BLaER1 (cell line): ENCODE measurements around the gene TSPAN31.

Experiments
- H3K27ac ChIP-seq: shearing (Covaris generic); formaldehyde crosslinking; 2 replicates; pipeline ENCODE4 v1.8.1; 2022
- H3K27me3 ChIP-seq: shearing (Covaris generic); formaldehyde crosslinking; 2 replicates; pipeline ENCODE4 v1.8.1; 2022
- H3K36me3 ChIP-seq: shearing (Covaris generic); formaldehyde crosslinking; 2 replicates; pipeline ENCODE4 v1.8.1; 2022
- H3K4me1 ChIP-seq: shearing (Covaris generic); formaldehyde crosslinking; 2 replicates; pipeline ENCODE4 v1.8.1; 2022
- H3K4me2 ChIP-seq: shearing (Covaris generic); formaldehyde crosslinking; 2 replicates; pipeline ENCODE4 v1.8.1; 2022
- H3K4me3 ChIP-seq: shearing (Covaris generic); formaldehyde crosslinking; 2 replicates; pipeline ENCODE4 v1.8.1; 2022
- H3K9ac ChIP-seq: shearing (Covaris generic); formaldehyde crosslinking; 2 replicates; pipeline ENCODE4 v1.8.1; 2022
- H3K9me3 ChIP-seq: shearing (Covaris generic); formaldehyde crosslinking; 2 replicates; pipeline ENCODE4 v1.8.1; 2022
- H4K20me1 ChIP-seq: shearing (Covaris generic); formaldehyde crosslinking; 2 replicates; pipeline ENCODE4 v1.8.1; 2022
- Cebpa-rat ChIP-seq: shearing (Covaris generic); IDR thresholded peaks from 2 replicates; pipeline ENCODE4 v1.8.1; 2022

TSPAN31 gene

DNA sequence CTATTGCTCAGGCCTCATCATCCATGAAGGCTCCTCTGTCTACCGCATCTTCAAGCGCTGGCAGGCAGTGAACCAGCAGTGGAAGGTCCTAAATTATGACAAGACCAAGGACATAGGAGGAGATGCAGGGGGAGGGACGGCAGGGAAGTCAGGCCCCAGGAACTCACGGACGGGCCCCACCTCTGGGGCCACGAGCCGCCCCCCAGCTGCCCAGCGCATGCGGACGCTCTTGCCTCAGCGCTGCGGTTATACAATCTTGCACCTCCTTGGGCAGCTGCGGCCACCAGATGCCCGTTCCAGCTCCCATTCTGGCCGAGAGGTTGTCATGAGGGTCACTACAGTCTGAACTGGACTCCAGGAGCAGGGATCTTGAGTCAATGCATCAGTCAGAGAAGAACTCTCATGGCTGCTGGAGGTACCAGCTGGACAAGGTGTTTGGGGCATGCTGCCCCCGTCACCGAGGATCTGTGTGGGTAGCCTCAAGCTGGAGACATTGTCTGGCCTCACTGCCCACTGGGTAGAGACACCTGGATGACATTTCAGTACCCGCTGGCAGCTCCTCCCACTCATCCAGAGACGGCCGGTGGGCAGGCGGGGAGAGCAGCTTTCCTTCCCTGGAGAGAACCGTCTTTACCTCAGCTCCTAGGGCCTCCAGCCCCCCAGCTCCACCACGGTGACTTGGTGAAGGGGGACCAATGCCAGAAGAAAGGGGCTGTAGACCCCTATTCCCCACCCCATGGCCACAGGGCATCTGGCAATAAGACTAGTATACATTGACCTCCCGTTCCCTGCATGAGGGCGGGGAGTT is 13.9 kb downstream of the TSPAN31 start:
- Histone ChIP-seq H3K4me2 (no peak overlapping the region), H3K36me3 (peaks cover 12% of the 10 kb centered on the region; the same call in 1 of the 2 replicates), H3K27me3 (peaks cover 86% of the 10 kb centered on the region), H3K4me3 (no peak overlapping the region), H3K4me1 (peaks cover 26% of the 10 kb centered on the region), H3K9me3 (no peaks in the 10 kb centered on the region), H4K20me1 (peaks cover 74% of the 10 kb centered on the region), H3K27ac (no peak overlapping the region), H3K9ac (no peak overlapping the region)
- no peak for TF ChIP-seq Cebpa-rat

DNA sequence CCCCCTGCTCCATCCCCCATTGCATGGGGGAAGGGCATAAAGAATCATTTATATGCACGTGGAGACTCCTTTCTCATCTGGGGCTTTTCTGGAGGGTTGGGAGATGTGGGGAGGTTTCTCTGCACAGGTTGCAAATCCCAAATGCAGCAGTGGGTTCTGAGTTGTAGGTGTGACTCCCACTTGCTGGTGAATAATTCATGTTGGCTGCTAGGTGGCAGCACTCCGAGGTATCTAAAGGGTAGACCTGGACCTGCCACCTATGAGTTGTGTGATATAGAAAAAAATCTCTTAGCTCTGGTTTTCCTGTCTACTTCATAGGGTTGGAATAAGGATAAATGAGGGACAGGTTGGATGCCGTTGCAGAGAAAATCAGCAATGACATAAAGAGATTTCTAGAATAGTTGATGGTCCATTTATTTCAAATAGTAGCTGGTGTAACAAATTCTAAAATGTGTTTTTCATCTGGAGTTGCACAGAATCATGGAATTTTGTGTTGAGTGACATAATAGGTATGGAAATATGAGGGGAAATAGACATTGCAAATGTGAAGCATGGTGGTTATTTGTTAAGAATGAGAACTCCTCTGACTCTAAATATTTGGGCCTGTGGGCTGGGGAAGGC is 14.6 kb downstream of the TSPAN31 start:
- Histone ChIP-seq H3K4me2 (no peak overlapping the region), H3K36me3 (peaks cover 12% of the 10 kb centered on the region; the same call in 1 of the 2 replicates), H4K20me1 (peaks cover 80% of the 10 kb centered on the region), H3K9ac (no peak overlapping the region), H3K4me1 (peaks cover 19% of the 10 kb centered on the region), H3K4me3 (no peak overlapping the region), H3K27me3 (peaks cover 86% of the 10 kb centered on the region), H3K27ac (no peak overlapping the region), H3K9me3 (no peaks in the 10 kb centered on the region)
- TF ChIP-seq Cebpa-rat, result no peak

DNA sequence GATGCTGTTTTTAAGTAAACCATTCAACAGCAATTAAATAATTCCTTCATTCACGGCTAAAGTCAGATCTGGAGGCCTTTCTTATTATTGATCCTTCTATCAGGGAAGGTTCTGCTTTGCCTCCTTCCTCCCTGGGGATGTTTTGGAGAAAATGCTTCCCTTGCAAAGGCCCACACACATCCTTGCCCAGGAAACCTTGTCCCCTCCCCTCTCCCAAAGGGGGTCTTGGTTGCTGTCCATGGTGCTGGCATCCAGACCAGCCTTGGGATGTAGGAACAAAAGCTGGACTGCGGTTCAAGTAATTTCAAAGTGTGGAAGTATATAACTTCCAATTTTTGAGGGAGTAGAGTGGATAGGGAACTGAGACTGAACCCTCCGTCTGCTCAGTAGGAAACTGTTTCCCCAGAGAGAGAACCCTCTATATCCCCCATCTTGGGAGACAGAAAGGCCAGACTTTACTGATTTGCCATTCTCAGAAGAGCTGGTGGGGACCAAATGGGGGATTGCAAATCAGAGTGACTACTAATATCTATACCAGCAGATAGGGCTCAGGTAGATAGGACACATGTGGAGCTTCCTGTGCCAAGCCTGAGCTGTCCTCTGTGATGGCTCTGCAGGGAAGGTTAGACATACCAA is 15.6 kb downstream of the TSPAN31 start:
- Histone ChIP-seq H3K4me2 (no peak overlapping the region), H3K9ac (no peak overlapping the region), H3K4me1 (peaks cover 25% of the 10 kb centered on the region), H3K27ac (no peak overlapping the region), H3K4me3 (no peak overlapping the region), H4K20me1 (peaks cover 89% of the 10 kb centered on the region), H3K9me3 (no peaks in the 10 kb centered on the region; the same call in 1 of the 2 replicates), H3K27me3 (peaks cover 86% of the 10 kb centered on the region), H3K36me3 (peaks cover 12% of the 10 kb centered on the region; the same call in 1 of the 2 replicates)
- TF ChIP-seq Cebpa-rat, result no peak

DNA sequence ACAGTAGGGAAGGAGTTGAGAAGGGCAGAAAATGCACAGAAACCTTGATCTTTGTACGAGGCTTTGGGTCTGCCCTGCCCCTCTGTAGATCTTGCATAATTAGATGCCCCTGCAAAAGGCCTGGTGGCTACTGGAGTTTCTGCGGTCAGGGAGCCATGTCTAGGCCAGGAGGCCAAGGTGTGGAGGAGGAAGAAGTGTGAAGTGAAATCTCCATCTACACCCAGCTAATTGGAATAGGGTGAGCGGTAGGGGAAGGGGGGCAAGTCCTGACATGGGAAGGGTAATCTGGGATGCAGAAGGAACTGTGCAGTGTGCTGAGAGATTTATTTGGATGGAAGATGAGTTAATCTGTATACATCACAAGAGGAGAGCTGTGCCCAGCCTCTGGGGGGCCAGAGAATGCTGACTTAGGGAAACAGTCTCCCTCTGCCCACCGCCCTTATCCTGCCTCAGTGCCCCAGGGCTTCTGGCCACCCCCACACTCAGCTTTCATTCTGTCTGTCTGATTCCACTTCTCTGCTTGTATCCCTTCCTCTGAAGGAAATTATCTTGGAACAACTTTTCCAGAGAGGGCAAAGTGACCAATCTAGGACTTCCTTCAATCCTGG is 16.7 kb downstream of the TSPAN31 start:
- H3K9me3 ChIP-seq, result no peaks in the 10 kb centered on the region; the same call in 1 of the 2 replicates
- peaks cover 12% of the 10 kb centered on the region; the same call in 1 of the 2 replicates for H3K36me3 ChIP-seq
- TF ChIP-seq Cebpa-rat, result no peak
- H3K4me2 ChIP-seq, result no peak overlapping the region
- H4K20me1 ChIP-seq, result peaks cover 89% of the 10 kb centered on the region
- peaks cover 86% of the 10 kb centered on the region for H3K27me3 ChIP-seq
- no peak overlapping the region for H3K27ac ChIP-seq
- peaks cover 17% of the 10 kb centered on the region for H3K4me1 ChIP-seq
- no peak overlapping the region for H3K9ac ChIP-seq
- no peak overlapping the region for H3K4me3 ChIP-seq

DNA sequence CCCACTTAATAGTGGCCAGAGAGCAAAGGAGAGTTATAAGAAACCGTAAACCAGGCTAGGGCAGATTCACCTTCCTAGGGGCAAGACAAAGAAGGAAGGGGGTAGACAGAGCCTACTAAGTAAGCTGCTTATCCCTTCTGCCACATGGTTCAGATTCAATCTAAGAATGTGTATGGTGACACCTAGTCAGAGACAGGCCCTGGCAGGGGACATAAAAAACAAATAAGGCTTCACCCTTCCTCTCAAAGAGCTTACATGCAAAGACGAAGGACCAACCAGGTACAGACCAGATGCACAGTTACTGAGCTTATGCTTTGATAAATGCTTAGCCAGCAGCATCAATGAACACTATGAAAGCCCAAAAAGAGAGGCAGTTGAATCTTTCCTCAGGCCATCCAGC is 17.6 kb downstream of the TSPAN31 start:
- no peaks in the 10 kb centered on the region; the same call in 1 of the 2 replicates for H3K9me3 ChIP-seq
- H3K4me3 ChIP-seq, result no peak overlapping the region
- peaks cover 12% of the 10 kb centered on the region for H3K4me1 ChIP-seq
- peaks cover 90% of the 10 kb centered on the region for H4K20me1 ChIP-seq
- H3K27me3 ChIP-seq, result peaks cover 86% of the 10 kb centered on the region
- no peak overlapping the region for H3K4me2 ChIP-seq
- H3K36me3 ChIP-seq, result peaks cover 12% of the 10 kb centered on the region; the same call in 1 of the 2 replicates
- TF ChIP-seq Cebpa-rat, result no peak
- H3K27ac ChIP-seq, result no peak overlapping the region
- H3K9ac ChIP-seq, result no peak overlapping the region

- no peak overlapping the region for H3K27ac ChIP-seq
- H3K27me3 ChIP-seq, result peaks cover 85% of the 10 kb centered on the region
- peaks cover 12% of the 10 kb centered on the region for H3K4me1 ChIP-seq
- no peak for TF ChIP-seq Cebpa-rat
- H3K36me3 ChIP-seq, result peaks cover 13% of the 10 kb centered on the region
- H3K4me3 ChIP-seq, result no peak overlapping the region
- no peak overlapping the region for H3K4me2 ChIP-seq
- no peak overlapping the region for H3K9ac ChIP-seq
- no peaks in the 10 kb centered on the region; the same call in 1 of the 2 replicates for H3K9me3 ChIP-seq
- H4K20me1 ChIP-seq, result peaks cover 88% of the 10 kb centered on the region
These were observed 19.2 kb downstream of the TSPAN31 start for GRCh38 chr12:57763881-57764661.

DNA sequence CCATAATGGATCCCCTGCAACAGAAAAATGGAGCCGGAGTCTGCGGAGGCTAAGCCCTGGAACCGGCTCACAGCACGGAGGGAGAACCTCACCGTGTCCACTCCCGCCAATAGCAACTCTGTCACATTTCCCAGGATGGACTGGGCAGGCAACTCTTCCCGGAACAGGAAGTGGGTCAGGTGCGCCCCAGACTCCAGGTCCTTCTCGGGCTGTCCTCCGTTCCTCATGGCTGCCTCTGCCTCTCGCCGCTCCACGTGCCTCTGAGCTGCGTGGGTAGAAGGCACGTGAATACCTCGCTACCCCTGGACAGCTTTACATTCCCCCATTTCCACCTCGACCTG is 19.8 kb downstream of the TSPAN31 start:
- Histone ChIP-seq H3K4me2 (peak overlapping the region; percentile 33; the same call in 1 of the 2 replicates), H3K36me3 (peaks cover 19% of the 10 kb centered on the region), H3K9me3 (no peaks in the 10 kb centered on the region; the same call in 1 of the 2 replicates), H3K9ac (no peak overlapping the region), H3K4me3 (peak overlapping the region; percentile 47; the same call in 1 of the 2 replicates), H4K20me1 (peaks cover 88% of the 10 kb centered on the region), H3K27me3 (peaks cover 83% of the 10 kb centered on the region), H3K4me1 (peaks cover 12% of the 10 kb centered on the region), H3K27ac (no peak overlapping the region)
- TF ChIP-seq Cebpa-rat, result no peak

DNA sequence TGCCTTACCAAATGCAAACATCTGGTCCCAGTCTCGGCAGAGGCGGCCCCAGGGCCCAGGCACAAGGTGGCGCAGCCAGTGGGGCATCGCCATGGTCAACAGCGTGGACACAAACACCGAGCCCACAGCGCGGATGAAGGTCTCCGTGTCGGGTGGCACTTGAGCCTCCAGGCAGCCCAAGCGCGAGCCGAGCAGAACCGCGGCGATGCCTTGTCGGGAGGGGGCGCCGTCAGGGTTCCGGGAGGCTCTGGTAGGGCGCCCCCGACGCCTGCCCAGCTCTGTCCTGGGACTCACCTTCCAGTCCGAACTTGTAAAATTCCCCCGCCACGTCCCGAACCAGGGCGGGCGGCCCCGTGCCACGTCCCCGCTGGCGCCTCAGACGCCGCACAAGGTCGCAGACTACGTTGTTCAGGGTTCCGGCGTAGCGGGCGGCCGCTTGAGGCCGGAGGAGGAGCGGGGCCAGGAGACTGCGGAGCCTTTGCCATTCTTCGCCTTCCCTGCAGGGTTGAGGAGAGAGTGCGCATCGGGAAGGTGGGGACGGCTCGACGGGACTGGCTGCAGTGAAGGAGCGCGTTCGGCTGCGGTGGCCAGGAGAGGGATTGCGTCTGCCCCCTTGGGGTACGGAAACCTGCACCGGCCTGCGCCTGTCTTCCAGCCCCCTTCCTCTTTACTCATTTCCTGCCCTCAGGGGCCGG is 20.3 kb downstream of the TSPAN31 start:
- no peak for TF ChIP-seq Cebpa-rat
- peaks cover 12% of the 10 kb centered on the region for H3K4me1 ChIP-seq
- no peaks in the 10 kb centered on the region; the same call in 1 of the 2 replicates for H3K9me3 ChIP-seq
- H3K27me3 ChIP-seq, result peaks cover 83% of the 10 kb centered on the region
- H3K27ac ChIP-seq, result no peak overlapping the region
- peaks cover 84% of the 10 kb centered on the region for H4K20me1 ChIP-seq
- peak overlapping the region; percentile 33 for H3K4me2 ChIP-seq
- H3K9ac ChIP-seq, result no peak overlapping the region
- peak overlapping the region; percentile 47 for H3K4me3 ChIP-seq
- peaks cover 24% of the 10 kb centered on the region for H3K36me3 ChIP-seq
